Chondrocyte (in vitro differentiated cells): ENCODE measurements around the gene JAK3. TPM values are rescaled to one million over a fixed set of nuclear protein-coding genes. Genes with fewer than 3 reads are reported as not detected.

Source experiments
- DNase-seq: peaks from one replicate; pipeline ENCODE4 v3.0.0; 2021; ENCODE audit warnings: mixed read lengths, low spot score
- H3K27ac Mint-ChIP-seq: one replicate; pipeline ENCODE4 v1.8.0; 2021; ENCODE audit warnings: mild to moderate bottlenecking, moderate library complexity, mixed read lengths; ENCODE audit not compliant: unreplicated experiment
- H3K27me3 Mint-ChIP-seq: 2 replicates; pipeline ENCODE4 v1.8.0; 2021; ENCODE audit warnings: low read depth, mixed read lengths
- H3K36me3 Mint-ChIP-seq: 2 replicates; pipeline ENCODE4 v1.8.0; 2021; ENCODE audit warnings: low read depth, mixed read lengths
- H3K4me1 Mint-ChIP-seq: 2 replicates; pipeline ENCODE4 v1.8.0; 2021; ENCODE audit warnings: low read depth, mild to moderate bottlenecking, mixed read lengths
- H3K4me3 Mint-ChIP-seq: one replicate; pipeline ENCODE4 v1.8.0; 2021; ENCODE audit warnings: mild to moderate bottlenecking, moderate library complexity, mixed read lengths; ENCODE audit not compliant: unreplicated experiment
- H3K9me3 Mint-ChIP-seq: 2 replicates; pipeline ENCODE4 v1.8.0; 2021; ENCODE audit warnings: low read depth, mixed read lengths
- total RNA-seq: library from RNA; stranded (reverse); gene quantifications from 3 replicates; pipeline ENCODE4 v1.2.1, GENCODE V29; 2021
- TF ChIP-seq, protein P1 (sequence below): fragments of 200-600 bp; sonication (generic); IDR thresholded peaks from 2 replicates; pipeline ENCODE4 v1.5.0; 2021; ENCODE audit warnings: antibody characterized with exemption, mild to moderate bottlenecking, moderate library complexity

Gene JAK3
- total RNA-seq, 1 donor from 2014 or later = 7.7 TPM

DNA sequence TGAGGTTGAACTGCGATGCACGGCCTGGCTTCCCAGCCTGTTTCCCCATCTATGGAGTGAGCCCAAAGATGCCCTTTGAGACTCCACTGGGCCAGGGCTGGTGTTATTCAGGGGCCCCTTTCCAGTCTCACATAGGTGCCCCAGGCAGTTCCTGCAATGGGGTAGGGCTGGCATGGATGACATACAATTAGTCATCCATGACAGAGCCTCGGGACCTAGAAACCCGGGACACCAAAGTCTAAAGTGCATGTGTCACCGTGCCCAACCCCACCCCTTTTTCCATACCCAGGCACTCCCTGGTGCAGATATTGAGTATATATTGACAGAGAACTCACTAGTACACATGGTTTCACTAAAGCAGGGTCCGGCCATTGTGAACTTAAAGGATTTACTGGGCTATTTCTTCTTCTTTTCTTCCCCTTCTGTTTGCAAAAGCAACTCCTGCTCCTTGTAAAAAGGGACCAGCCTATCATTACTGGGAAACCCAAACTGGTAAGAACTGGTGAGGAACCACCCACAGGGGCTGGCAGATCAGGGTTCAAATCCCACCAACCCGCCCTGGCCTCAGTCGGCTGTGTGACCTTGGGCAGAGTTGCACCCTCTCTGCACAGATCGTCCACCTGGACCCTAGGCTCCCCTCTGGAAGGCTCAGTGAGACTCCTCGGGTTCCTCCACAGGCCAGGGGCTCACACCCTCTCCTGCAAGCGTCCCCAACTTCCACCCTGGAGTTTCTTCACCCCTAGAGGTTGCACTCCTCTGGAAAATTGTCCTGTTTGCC lies 50.2 kb downstream of the JAK3 start:
- Mint-ChIP-seq H3K4me1 (peaks cover 5% of the 10 kb centered on the region), H3K9me3 (no peaks in the 10 kb centered on the region), H3K27me3 (peaks cover 33% of the 10 kb centered on the region), H3K4me3 (no peak overlapping the region), H3K36me3 (no peaks in the 10 kb centered on the region), H3K27ac (no peak overlapping the region)
- TF ChIP-seq, protein P1, sequence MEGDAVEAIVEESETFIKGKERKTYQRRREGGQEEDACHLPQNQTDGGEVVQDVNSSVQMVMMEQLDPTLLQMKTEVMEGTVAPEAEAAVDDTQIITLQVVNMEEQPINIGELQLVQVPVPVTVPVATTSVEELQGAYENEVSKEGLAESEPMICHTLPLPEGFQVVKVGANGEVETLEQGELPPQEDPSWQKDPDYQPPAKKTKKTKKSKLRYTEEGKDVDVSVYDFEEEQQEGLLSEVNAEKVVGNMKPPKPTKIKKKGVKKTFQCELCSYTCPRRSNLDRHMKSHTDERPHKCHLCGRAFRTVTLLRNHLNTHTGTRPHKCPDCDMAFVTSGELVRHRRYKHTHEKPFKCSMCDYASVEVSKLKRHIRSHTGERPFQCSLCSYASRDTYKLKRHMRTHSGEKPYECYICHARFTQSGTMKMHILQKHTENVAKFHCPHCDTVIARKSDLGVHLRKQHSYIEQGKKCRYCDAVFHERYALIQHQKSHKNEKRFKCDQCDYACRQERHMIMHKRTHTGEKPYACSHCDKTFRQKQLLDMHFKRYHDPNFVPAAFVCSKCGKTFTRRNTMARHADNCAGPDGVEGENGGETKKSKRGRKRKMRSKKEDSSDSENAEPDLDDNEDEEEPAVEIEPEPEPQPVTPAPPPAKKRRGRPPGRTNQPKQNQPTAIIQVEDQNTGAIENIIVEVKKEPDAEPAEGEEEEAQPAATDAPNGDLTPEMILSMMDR = no peak
- DNase-seq = no peak

DNA sequence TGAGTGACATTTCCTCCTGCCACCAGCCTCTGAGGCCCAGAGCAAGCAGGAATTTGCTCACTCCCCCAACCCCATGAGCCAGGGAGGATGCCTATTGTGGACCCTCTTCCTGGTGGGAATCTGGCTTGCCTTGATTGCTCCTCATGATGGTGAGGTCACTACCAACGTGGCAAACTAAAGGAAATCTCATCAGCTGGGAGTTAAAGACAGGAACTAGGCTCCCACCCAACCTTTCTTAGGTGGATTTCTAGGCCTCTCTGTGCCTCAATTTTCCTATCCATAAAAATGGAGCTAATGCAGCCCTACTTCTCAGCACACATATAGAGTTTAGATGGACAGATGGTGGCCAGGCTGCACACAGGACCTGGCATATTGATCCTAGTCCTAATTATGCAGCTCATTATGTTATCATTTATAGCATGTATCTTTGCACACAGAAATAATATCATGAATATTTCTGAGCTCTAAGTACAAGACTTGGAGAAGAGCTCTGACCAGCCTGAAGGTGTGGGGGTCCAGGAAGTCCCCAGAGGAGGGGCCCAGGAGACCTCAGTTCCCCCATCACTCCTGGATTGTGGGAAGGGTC lies 50.9 kb downstream of the JAK3 start:
- DNase-seq = no peak
- no peak overlapping the region for H3K27ac Mint-ChIP-seq
- no peak overlapping the region for H3K4me3 Mint-ChIP-seq
- H3K4me1 Mint-ChIP-seq = peaks cover 5% of the 10 kb centered on the region
- TF ChIP-seq, protein P1 = no peak
- no peaks in the 10 kb centered on the region for H3K36me3 Mint-ChIP-seq
- H3K27me3 Mint-ChIP-seq = peaks cover 28% of the 10 kb centered on the region
- no peaks in the 10 kb centered on the region for H3K9me3 Mint-ChIP-seq

DNA sequence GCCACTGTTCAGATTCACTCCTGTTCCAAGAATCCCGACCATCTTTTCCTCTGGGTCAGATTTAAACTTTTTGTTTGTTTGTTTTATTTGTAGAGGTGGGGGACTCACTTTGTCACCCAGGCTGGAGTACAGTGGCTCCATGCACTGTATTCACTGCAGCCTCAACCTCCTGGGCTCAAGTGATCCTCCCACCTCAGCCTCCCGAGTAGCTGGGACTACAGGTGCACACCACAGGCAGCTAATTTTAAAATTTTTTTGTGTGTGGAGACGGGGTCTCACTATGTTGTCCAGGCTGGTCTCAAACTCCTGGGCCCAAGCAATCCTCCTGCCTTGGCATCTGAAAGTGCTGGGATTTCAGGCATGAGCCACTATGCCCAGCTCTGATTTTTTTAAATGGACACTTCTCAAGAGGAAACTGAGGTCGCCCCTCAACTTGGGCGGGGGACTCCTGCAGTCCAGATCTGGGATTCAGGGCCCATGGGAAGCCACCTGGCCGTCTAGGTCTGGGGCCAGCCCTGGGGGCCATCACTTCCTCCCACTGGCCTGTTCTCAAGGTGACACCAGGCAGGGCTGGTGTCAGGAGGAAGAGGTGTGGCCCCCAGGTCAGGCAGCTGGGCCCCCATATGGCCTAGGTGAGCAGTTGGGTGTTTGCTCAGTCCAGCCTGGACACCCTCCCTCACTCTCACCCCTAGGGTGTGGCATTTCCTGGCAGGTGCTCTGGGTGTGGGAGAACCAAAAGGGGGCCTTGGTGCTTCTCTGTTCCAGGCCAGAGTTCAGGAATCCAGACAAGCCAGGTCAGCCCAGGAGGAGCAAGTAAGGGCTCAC lies 51.6 kb downstream of the JAK3 start:
- no peaks in the 10 kb centered on the region for H3K36me3 Mint-ChIP-seq
- no peaks in the 10 kb centered on the region for H3K9me3 Mint-ChIP-seq
- TF ChIP-seq, protein P1 = no peak
- no peak overlapping the region for H3K27ac Mint-ChIP-seq
- H3K4me3 Mint-ChIP-seq = no peak overlapping the region
- H3K4me1 Mint-ChIP-seq = peaks cover 5% of the 10 kb centered on the region
- H3K27me3 Mint-ChIP-seq = peaks cover 31% of the 10 kb centered on the region
- DNase-seq = no peak

DNA sequence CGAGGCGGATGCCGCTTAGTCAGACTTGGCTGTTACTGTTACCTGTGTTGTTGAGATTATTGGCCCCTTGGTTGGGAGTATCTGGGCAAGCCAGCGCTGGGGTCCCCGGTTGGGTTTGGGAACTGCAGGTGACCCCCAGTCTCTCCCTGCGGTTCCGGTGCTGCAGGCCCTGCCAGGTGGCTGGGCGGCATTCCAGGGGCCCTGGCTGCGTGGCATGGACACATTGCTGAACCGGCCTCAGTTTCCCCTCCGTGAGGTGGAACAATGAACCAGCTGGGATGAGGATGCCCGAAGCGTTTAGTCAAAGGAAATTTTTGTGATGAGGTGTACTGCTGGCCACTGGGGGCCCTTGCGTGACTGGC lies 52.3 kb downstream of the JAK3 start:
- no peaks in the 10 kb centered on the region for H3K36me3 Mint-ChIP-seq
- H3K9me3 Mint-ChIP-seq = no peaks in the 10 kb centered on the region
- no peak overlapping the region for H3K4me3 Mint-ChIP-seq
- peaks cover 28% of the 10 kb centered on the region for H3K27me3 Mint-ChIP-seq
- H3K4me1 Mint-ChIP-seq = peaks cover 5% of the 10 kb centered on the region
- DNase-seq = no peak
- TF ChIP-seq, protein P1 = no peak
- no peak overlapping the region for H3K27ac Mint-ChIP-seq
